Activated CD4-positive, alpha-beta T cell treated with anti-CD3 and anti-CD28 coated beads for 36 hours (primary cell): ENCODE measurements around the gene LTB4R. TPM values are rescaled to one million over a fixed set of nuclear protein-coding genes. Genes with fewer than 3 reads are reported as not detected.

Source experiments
- ATAC-seq: fragments of 200-7000 bp; cut with Tn5 transposase; one replicate; pipeline ENCODE4 v1.10.0; 2021; ENCODE audit warnings: mild to moderate bottlenecking, moderate library complexity
- CTCF ChIA-PET: fragments of 350-600 bp; sonication (Branson Sonifier 250); formaldehyde crosslinking; loops from one replicate; lab custom pipeline; 2021; ENCODE audit warnings: antibody characterized with exemption; lab: Charles Lee
- POLR2A ChIA-PET: fragments of 350-600 bp; sonication (Branson Sonifier 250); formaldehyde crosslinking; loops from one replicate; lab custom pipeline; 2021; ENCODE audit warnings: antibody characterized with exemption, inconsistent platforms; lab: Charles Lee
- DNase-seq: peaks from one replicate; pipeline ENCODE4 v3.0.0-alpha.2; 2020
- H3K27ac Mint-ChIP-seq: one replicate; pipeline ENCODE4 v1.8.0; 2021; ENCODE audit warnings: mixed read lengths
- H3K27me3 Mint-ChIP-seq: one replicate; pipeline ENCODE4 v1.8.0; 2021; ENCODE audit warnings: mixed read lengths
- H3K36me3 Mint-ChIP-seq: one replicate; pipeline ENCODE4 v1.8.0; 2021; ENCODE audit warnings: low read depth, mixed read lengths
- H3K4me1 Mint-ChIP-seq: one replicate; pipeline ENCODE4 v1.8.0; 2021; ENCODE audit warnings: mixed read lengths
- H3K4me3 Mint-ChIP-seq: one replicate; pipeline ENCODE4 v1.8.0; 2021; ENCODE audit warnings: mild to moderate bottlenecking, moderate library complexity, mixed read lengths
- H3K9me3 Mint-ChIP-seq: one replicate; pipeline ENCODE4 v1.8.0; 2021; ENCODE audit warnings: low read depth, mixed read lengths
- intact Hi-C, 2 experiments: fragments of 100-400 bp; cut with DNase I in 1 of 2; cut with micrococcal nuclease in 1 of 2; formaldehyde crosslinking; loops; one replicate each; pipeline versions ENCODE4 v1.14.2 to v1.15.1; 2022 to 2024; cut with DNase I, micrococcal nuclease
- total RNA-seq, 2 experiments: library from RNA; stranded (reverse); gene quantifications; one replicate each; pipeline ENCODE4 v1.2.3, GENCODE V29; 2021

The LTB4R gene
- total RNA-seq, 2 experiments from 2014 or later: 10.1 to 14.2 TPM

- CTCF ChIA-PET: interaction anchor here (0.6 to 4.5 kb wide), 5 partner anchors 20 to 130 kb away, joined by 3 to 32 read pairs (median 22); partner anchors contain the start of genes CIDEB, LTB4R2, RNF31 and TINF2
- intact Hi-C loops: loop anchor here in 1 of 2 experiments (10.0 kb wide), 2 partner anchors 397 to 723 kb away; partner anchors contain the start of genes THTPA and ZFHX2
- DNase-seq: peak; percentile 69
- Mint-ChIP-seq H3K27me3 (no peaks in the 10 kb centered on the region), H3K4me1 (peaks cover 69% of the 10 kb centered on the region), H3K4me3 (no peak overlapping the region), H3K36me3 (peaks cover 7% of the 10 kb centered on the region), H3K27ac (peak overlapping the region; percentile 89), H3K9me3 (peaks cover 4% of the 10 kb centered on the region)
- ATAC-seq: peak; percentile 18
- POLR2A ChIA-PET: interaction anchor here (0.7 to 1.3 kb wide), 2 partner anchors 13 to 36 kb away, joined by 3 to 4 read pairs; partner anchors contain the start of gene TINF2
These were observed 33.5 kb upstream of the LTB4R start for GRCh38 chr14:24277606-24278321.

DNA sequence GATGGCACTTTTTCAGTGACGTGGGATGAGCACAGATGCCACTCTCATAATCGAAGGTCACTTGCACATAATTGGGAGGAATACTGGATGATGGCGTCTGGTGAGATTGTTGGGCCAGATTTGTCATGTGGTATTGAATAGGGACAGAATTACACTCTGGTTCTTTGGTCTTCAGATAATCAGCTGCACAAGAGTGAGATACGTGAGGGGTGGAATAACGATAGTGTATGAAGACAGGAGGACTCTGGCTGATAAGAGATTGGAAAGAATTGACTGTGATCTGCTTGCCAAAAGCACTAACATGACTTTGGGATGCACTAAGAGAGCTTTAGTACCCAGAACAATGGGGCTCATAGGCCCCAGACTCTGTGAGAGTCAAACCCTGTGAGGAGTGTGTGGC, 32.9 kb upstream of the LTB4R start:
- CTCF ChIA-PET: interaction anchor here (0.6 to 4.5 kb wide), 5 partner anchors 19 to 131 kb away, joined by 3 to 32 read pairs (median 22); partner anchors contain the start of genes CIDEB, LTB4R2, RNF31 and TINF2
- intact Hi-C loops: loop anchor here in 1 of 2 experiments (10.0 kb wide), 2 partner anchors 396 to 724 kb away; partner anchors contain the start of genes THTPA and ZFHX2
- no peak for ATAC-seq

GRCh38 chr14:24279301-24280186, 31.8 kb upstream of the LTB4R start:
- no peaks in the 10 kb centered on the region for H3K27me3 Mint-ChIP-seq
- H3K27ac Mint-ChIP-seq: peak overlapping the region; percentile 89
- H3K9me3 Mint-ChIP-seq: peaks cover 4% of the 10 kb centered on the region
- peak; percentile 80 for DNase-seq
- peaks cover 6% of the 10 kb centered on the region for H3K36me3 Mint-ChIP-seq
- intact Hi-C loops: loop anchor here (1.0 to 10.0 kb wide), 5 partner anchors 10 to 725 kb away; partner anchors contain the start of genes THTPA (in 1 of the 2) and ZFHX2 (in 1 of the 2)
- peak overlapping the region; percentile 34 for H3K4me3 Mint-ChIP-seq
- peaks cover 52% of the 10 kb centered on the region for H3K4me1 Mint-ChIP-seq
- ChIA-PET POLR2A (interaction anchor here (1.0 to 1.3 kb wide), 2 partner anchors 8 to 10 kb away, joined by 3 to 4 read pairs; partner anchors contain the start of gene RABGGTA), CTCF (interaction anchor here (0.6 to 4.5 kb wide), 10 partner anchors 10 to 51 kb away, joined by 3 to 32 read pairs (median 6); partner anchors contain the start of genes CIDEB, LTB4R2 and TINF2)
- peak; percentile 90 for ATAC-seq

More for the DNA sequence above, 32.9 kb upstream of the LTB4R start:
- no peak for DNase-seq
- Mint-ChIP-seq H3K27ac (peak overlapping the region; percentile 89), H3K36me3 (peaks cover 6% of the 10 kb centered on the region), H3K27me3 (no peaks in the 10 kb centered on the region), H3K9me3 (peaks cover 4% of the 10 kb centered on the region), H3K4me3 (no peak overlapping the region), H3K4me1 (peaks cover 63% of the 10 kb centered on the region)
- POLR2A ChIA-PET: interaction anchor here (0.7 to 1.3 kb wide), 3 partner anchors 8 to 36 kb away, joined by 3 to 4 read pairs (median 4); partner anchors contain the start of gene TINF2

- ATAC-seq (no peak), DNase-seq (no peak)
- H3K27ac Mint-ChIP-seq: peak overlapping the region; percentile 89
- H3K4me3 Mint-ChIP-seq: no peak overlapping the region
- ChIA-PET CTCF (interaction anchor here (1.7 to 4.5 kb wide), 6 partner anchors 9 to 52 kb away, joined by 4 to 32 read pairs (median 18); partner anchors contain the start of genes CIDEB, LTB4R2 and TINF2), POLR2A (interaction anchor here (0.6 kb wide), 1 partner anchor 61 kb away, joined by 3 read pairs; no protein-coding TSS in a partner anchor)
- H3K36me3 Mint-ChIP-seq: peaks cover 6% of the 10 kb centered on the region
- intact Hi-C loops: no loop called here
- H3K9me3 Mint-ChIP-seq: peaks cover 4% of the 10 kb centered on the region
- H3K4me1 Mint-ChIP-seq: peaks cover 43% of the 10 kb centered on the region
- H3K27me3 Mint-ChIP-seq: no peaks in the 10 kb centered on the region
These were observed 30.4 kb upstream of the LTB4R start for GRCh38 chr14:24280797-24281460.

- H3K27me3 Mint-ChIP-seq: no peaks in the 10 kb centered on the region
- no peak overlapping the region for H3K4me3 Mint-ChIP-seq
- peaks cover 41% of the 10 kb centered on the region for H3K4me1 Mint-ChIP-seq
- DNase-seq (no peak), ATAC-seq (no peak)
- intact Hi-C loops: no loop called here
- ChIA-PET CTCF (interaction anchor here (1.7 kb wide), 1 partner anchor 53 kb away, joined by 4 read pairs; no protein-coding TSS in a partner anchor), POLR2A (interaction anchor here (0.6 kb wide), 1 partner anchor 62 kb away, joined by 3 read pairs; no protein-coding TSS in a partner anchor)
- no peak overlapping the region for H3K27ac Mint-ChIP-seq
- peaks cover 4% of the 10 kb centered on the region for H3K9me3 Mint-ChIP-seq
- peaks cover 6% of the 10 kb centered on the region for H3K36me3 Mint-ChIP-seq
These were observed 29.7 kb upstream of the LTB4R start for GRCh38 chr14:24281636-24282035.

DNA sequence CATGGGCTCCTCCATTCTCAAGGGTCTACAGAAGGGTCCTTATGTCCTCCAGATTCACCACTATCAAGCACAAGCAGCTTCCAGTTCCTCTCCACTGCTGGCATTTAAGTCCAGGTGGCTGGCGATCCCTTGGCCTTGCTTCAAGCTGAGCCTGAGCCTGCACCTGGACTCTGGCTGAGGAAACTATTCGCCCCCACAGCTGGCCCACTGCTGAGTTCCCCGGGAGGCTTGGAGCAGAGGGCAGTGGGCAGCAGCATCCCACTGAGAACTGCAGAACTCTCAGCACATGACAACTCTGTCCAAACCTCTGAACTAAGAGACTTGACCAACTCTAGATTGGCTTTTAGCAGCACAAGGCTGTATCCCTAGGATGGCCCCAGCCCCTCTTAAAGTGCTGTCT, 28.6 kb upstream of the LTB4R start:
- Mint-ChIP-seq H3K9me3 (peaks cover 4% of the 10 kb centered on the region), H3K27me3 (no peaks in the 10 kb centered on the region), H3K4me1 (peaks cover 31% of the 10 kb centered on the region), H3K36me3 (peaks cover 6% of the 10 kb centered on the region), H3K4me3 (no peak overlapping the region), H3K27ac (no peak overlapping the region)
- ATAC-seq (no peak), DNase-seq (no peak)
- intact Hi-C loops: no loop called here
- ChIA-PET POLR2A (no interaction called here), CTCF (interaction anchor here (0.7 to 1.4 kb wide), 5 partner anchors 9 to 229 kb away, joined by 3 to 8 read pairs (median 5); partner anchors contain the start of genes RABGGTA and TINF2)

GRCh38 chr14:24283796-24284460, 27.4 kb upstream of the LTB4R start:
- peaks cover 25% of the 10 kb centered on the region for H3K4me1 Mint-ChIP-seq
- no peaks in the 10 kb centered on the region for H3K9me3 Mint-ChIP-seq
- ChIA-PET POLR2A (no interaction called here), CTCF (interaction anchor here (0.8 to 1.4 kb wide), 3 partner anchors 10 to 13 kb away, joined by 4 to 8 read pairs (median 5); partner anchors contain the start of gene RABGGTA)
- H3K36me3 Mint-ChIP-seq: peaks cover 1% of the 10 kb centered on the region
- no peaks in the 10 kb centered on the region for H3K27me3 Mint-ChIP-seq
- DNase-seq (no peak), ATAC-seq (no peak)
- no peak overlapping the region for H3K4me3 Mint-ChIP-seq
- intact Hi-C loops: no loop called here
- peak overlapping the region; percentile 38 for H3K27ac Mint-ChIP-seq

DNA sequence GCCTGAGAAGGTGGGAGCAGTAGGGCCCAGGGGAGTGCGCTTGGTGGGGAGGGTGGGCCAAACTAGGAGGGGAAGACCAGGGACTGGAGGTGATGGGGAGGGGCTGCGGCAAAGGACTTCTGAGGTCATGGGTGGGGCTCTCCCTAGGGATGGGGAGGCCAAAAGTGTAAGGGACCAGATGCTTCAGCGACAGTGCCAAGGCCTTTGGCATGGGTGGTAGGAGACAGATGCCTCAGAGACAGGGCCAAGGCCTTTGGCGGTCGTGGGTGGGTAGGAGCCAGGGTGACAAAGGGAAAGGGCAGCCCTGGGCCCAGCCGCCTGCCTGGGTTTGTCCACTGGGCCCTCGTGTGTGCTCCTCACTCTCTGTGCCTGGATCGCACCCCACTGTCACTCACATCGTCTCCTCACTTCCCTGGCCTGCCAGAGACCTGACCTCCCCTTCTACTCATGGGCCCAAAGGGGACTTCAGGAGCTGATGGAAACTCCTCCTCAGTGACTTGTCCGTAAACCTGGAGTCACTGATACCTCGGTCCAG, 26.7 kb upstream of the LTB4R start:
- H3K4me3 Mint-ChIP-seq: no peak overlapping the region

DNA sequence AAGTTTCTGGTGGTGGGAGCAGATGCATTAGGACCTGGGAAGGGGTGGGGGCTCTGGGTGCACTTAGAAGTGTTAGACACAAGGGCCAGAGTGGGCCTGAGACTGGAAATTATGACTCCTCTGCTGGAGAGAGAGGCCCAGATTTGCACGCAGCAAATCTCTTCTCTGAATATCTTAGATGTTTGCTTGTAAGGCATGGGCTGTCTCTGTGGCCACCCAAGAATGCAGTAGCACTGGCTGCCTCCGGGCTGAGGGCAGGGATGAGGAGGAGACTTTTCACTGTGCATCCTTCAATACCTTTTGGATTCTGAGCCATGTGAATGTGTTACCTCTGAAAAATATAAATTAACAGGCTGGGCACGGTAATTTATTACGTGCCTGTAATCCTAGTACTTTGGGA, 26.0 kb upstream of the LTB4R start:
- DNase-seq (no peak), ATAC-seq (no peak)
- ChIA-PET POLR2A (interaction anchor here (0.6 to 0.8 kb wide), 2 partner anchors 65 to 1274 kb away, joined by 5 to 6 read pairs; no protein-coding TSS in a partner anchor), CTCF (interaction anchor here (1.0 kb wide), 1 partner anchor 23 kb away, joined by 4 read pairs; no protein-coding TSS in a partner anchor)
- Mint-ChIP-seq H3K27ac (no peak overlapping the region), H3K36me3 (peaks cover 4% of the 10 kb centered on the region), H3K9me3 (no peaks in the 10 kb centered on the region), H3K4me3 (no peak overlapping the region), H3K27me3 (no peaks in the 10 kb centered on the region), H3K4me1 (peaks cover 25% of the 10 kb centered on the region)
- intact Hi-C loops: no loop called here

More for the DNA sequence above, 26.7 kb upstream of the LTB4R start:
- Mint-ChIP-seq H3K9me3 (no peaks in the 10 kb centered on the region), H3K36me3 (peaks cover 1% of the 10 kb centered on the region), H3K27ac (no peak overlapping the region), H3K27me3 (no peaks in the 10 kb centered on the region), H3K4me1 (peaks cover 25% of the 10 kb centered on the region)
- intact Hi-C loops: no loop called here
- ChIA-PET POLR2A (no interaction called here), CTCF (interaction anchor here (1.3 kb wide), 1 partner anchor 13 kb away, joined by 4 read pairs; no protein-coding TSS in a partner anchor)
- no peak for ATAC-seq
- no peak for DNase-seq
